ENCODE data around the gene PIGK.
"Not testable (repeated sequence)": the region's sequence is repeated elsewhere in the genome, so short reads cannot be mapped to it uniquely, and the experiment has no call there.

The PIGK gene

DNA sequence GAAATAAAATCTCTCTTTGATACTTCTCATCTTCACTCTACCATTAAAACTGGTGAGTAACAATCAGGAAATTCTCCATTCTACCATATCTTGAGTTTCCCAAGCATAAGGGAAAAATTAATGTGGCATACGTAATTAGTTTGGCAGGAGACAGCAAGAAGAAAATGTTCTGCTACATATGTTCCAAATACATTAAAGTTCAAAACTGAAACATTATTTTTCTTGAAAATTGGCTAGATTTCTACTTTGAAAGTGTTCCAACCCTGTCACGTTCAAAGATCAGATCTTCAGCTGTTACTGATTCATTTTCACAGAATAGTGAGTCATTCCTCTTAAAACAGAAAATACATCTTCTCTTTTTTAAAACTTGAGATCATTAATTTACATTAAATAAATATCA lies 48.5 kb downstream of the PIGK start:
- in situ Hi-C loops (cut with HindIII; ENCODE audit: low pct_ligation_motif_present, low sequenced_read_pairs), result no loop called here
- no peak overlapping the region for H3K27ac ChIP-seq
- TF ChIP-seq, protein P1, sequence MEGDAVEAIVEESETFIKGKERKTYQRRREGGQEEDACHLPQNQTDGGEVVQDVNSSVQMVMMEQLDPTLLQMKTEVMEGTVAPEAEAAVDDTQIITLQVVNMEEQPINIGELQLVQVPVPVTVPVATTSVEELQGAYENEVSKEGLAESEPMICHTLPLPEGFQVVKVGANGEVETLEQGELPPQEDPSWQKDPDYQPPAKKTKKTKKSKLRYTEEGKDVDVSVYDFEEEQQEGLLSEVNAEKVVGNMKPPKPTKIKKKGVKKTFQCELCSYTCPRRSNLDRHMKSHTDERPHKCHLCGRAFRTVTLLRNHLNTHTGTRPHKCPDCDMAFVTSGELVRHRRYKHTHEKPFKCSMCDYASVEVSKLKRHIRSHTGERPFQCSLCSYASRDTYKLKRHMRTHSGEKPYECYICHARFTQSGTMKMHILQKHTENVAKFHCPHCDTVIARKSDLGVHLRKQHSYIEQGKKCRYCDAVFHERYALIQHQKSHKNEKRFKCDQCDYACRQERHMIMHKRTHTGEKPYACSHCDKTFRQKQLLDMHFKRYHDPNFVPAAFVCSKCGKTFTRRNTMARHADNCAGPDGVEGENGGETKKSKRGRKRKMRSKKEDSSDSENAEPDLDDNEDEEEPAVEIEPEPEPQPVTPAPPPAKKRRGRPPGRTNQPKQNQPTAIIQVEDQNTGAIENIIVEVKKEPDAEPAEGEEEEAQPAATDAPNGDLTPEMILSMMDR (IDR thresholded peaks at IDR 0.05; ENCODE audit: low read depth, low read length, missing control alignments), result no peak

DNA sequence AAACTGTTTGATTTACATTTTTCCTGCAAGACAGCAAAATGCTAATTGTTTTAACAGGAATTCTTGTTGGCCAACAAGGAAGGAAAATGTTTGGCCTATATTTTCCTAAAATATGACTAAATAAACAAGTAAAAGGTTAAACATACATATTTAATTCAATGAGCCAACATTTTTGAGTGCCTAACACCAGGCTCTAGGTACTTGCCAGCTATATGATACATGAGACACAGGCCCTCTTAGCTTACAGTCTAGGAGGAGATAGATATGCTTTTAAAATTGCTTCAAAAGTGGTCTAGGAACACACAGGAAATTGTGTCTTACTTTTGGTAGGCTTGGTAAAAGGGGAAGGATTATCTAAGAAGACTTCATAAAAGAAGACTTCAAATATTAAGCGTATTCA lies 50.9 kb downstream of the PIGK start:
- DNase-seq, result no peak
- Histone ChIP-seq H3K27ac (no peak overlapping the region), H3K4me3 (ENCODE audit: low read depth, low read length) (no peak overlapping the region), H3K27me3 (replicated peaks) (no peaks in the 10 kb centered on the region), H3K36me3 (replicated peaks) (no peaks in the 10 kb centered on the region)
- in situ Hi-C loops (cut with HindIII; ENCODE audit: low pct_ligation_motif_present, low sequenced_read_pairs), result no loop called here
- TF ChIP-seq, protein P1 (IDR thresholded peaks at IDR 0.05; ENCODE audit: low read depth, low read length, missing control alignments), result no peak

More for the DNA sequence above, 48.5 kb downstream of the PIGK start:
- no peak overlapping the region for H3K4me3 ChIP-seq (ENCODE audit: low read depth, low read length)
- no peaks in the 10 kb centered on the region for H3K27me3 ChIP-seq (replicated peaks)
- DNase-seq, result no peak
- no peaks in the 10 kb centered on the region for H3K36me3 ChIP-seq (replicated peaks)

DNA sequence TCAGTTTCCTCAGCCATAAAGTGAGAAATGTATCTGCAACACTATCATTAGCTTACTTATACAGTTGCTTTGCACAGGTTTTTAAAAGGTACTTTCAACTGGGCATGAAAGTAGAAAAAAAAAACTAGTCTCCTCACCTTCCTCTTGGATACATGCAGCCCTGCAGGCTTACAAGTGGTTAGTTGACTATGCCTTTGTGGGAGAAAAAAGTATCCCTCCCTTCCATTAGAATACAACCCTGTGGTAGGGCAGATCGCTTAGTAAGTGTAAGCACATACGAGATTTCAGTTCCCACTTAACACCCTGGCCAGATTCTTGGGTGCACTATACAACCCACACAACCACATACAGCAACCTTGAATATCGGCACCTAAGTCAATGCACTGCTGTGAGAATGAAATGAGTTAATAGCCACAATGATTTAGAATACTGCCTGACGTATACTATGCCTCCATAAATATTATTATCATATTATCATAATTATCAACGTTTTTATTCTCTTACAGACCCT lies 54.7 kb downstream of the PIGK start:
- H3K4me3 ChIP-seq (ENCODE audit: low read depth, low read length), result no peak overlapping the region
- no peaks in the 10 kb centered on the region for H3K36me3 ChIP-seq (replicated peaks)
- H3K27me3 ChIP-seq (replicated peaks), result no peaks in the 10 kb centered on the region
- in situ Hi-C loops (cut with HindIII; ENCODE audit: low pct_ligation_motif_present, low sequenced_read_pairs), result no loop called here
- TF ChIP-seq, protein P1 (IDR thresholded peaks at IDR 0.05; ENCODE audit: low read depth, low read length, missing control alignments), result no peak
- DNase-seq, result no peak
- no peak overlapping the region for H3K27ac ChIP-seq

DNA sequence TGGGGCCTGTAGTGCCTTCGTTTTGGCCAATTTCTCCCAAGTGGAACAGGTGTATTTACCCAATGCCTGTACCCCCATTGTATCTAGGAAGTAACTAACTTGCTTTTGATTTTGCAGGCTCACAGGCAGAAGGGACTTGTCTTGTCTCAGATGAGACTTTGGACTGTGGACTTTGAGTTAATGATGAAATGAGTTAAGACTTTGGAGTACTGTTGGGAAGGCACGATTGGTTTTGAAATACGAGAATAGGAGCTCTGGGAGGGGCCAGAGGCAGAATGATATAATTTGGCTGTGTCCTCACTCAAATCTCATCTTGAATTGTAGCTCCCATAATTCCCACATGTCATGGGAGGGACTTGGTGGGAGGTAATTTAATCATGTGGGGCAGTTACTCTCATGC lies 59.5 kb downstream of the PIGK start:
- in situ Hi-C loops (cut with HindIII; ENCODE audit: low pct_ligation_motif_present, low sequenced_read_pairs); H3K27ac ChIP-seq; DNase-seq; H3K4me3 ChIP-seq (ENCODE audit: low read depth, low read length); H3K36me3 ChIP-seq (replicated peaks); H3K27me3 ChIP-seq (replicated peaks): not testable (repeated sequence)

DNA sequence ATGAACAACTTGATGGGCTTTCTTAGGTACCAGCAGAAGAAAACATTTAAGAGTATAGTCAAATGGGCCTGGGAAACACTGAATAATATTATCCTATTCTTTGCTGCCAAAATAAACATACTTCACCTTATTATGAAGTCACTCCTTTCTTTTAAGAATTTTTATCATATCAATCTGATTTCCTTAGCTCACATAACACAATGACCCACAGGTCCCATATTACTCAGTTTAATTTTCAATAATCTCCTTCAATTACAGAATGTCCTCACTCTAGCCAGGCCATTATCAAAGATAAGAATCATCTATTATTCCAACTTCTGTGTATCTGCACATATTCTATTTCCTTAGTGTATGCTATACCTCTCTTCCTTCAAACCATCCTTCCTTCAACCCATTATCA lies 63.0 kb downstream of the PIGK start:
- H3K27me3 ChIP-seq (replicated peaks), result no peaks in the 10 kb centered on the region
- no peak overlapping the region for H3K4me3 ChIP-seq (ENCODE audit: low read depth, low read length)
- no peaks in the 10 kb centered on the region for H3K36me3 ChIP-seq (replicated peaks)
- in situ Hi-C loops (cut with HindIII; ENCODE audit: low pct_ligation_motif_present, low sequenced_read_pairs), result no loop called here
- no peak overlapping the region for H3K27ac ChIP-seq
- no peak for DNase-seq
- TF ChIP-seq, protein P1 (IDR thresholded peaks at IDR 0.05; ENCODE audit: low read depth, low read length, missing control alignments), result no peak

DNA sequence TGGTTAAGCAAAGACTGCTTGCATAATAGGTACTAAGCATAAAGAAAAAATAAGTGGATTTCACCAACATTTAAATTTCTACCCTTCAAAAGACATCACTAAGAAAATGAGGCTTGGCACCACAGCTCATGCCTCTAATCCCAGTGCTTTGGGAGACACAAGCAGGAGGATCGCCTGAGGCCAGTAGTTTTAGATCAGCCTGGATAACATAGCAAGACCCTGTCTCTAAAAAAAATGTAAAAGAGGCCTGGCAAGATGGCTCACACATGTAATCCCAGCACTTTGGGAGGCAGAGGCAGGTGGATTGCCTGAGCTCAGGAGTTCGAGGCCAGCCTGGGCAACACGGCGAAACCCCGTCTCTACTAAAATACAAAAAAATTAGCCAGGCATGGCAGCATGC lies 73.0 kb downstream of the PIGK start:
- Histone ChIP-seq H3K27me3 (replicated peaks) (no peaks in the 10 kb centered on the region), H3K4me3 (ENCODE audit: low read depth, low read length) (no peak overlapping the region), H3K36me3 (replicated peaks) (no peaks in the 10 kb centered on the region), H3K27ac (no peak overlapping the region)
- DNase-seq, result no peak
- in situ Hi-C loops (cut with HindIII; ENCODE audit: low pct_ligation_motif_present, low sequenced_read_pairs), result no loop called here
- TF ChIP-seq, protein P1 (IDR thresholded peaks at IDR 0.05; ENCODE audit: low read depth, low read length, missing control alignments), result no peak
